B cell (primary cell): ENCODE data around the gene APOBEC4.

Experiments
- EZH2 ChIP-seq: IDR thresholded peaks from 2 replicates; pipeline ENCODE4 v1.6.1; 2012; ENCODE audit warnings: borderline replicate concordance, low read depth, mild to moderate bottlenecking, moderate library complexity, low read length; ENCODE audit not compliant: insufficient read depth, poor library complexity, severe bottlenecking
- TF ChIP-seq, protein P1 (sequence below): fragments of 200-600 bp; IDR thresholded peaks from one replicate; pipeline ENCODE4 v1.8.0; 2022; ENCODE audit warnings: antibody characterized with exemption, mild to moderate bottlenecking

GRCh38 chr1:183651612-183652011 lies 1.5 kb downstream of the APOBEC4 start:
- TF ChIP-seq, protein P1, sequence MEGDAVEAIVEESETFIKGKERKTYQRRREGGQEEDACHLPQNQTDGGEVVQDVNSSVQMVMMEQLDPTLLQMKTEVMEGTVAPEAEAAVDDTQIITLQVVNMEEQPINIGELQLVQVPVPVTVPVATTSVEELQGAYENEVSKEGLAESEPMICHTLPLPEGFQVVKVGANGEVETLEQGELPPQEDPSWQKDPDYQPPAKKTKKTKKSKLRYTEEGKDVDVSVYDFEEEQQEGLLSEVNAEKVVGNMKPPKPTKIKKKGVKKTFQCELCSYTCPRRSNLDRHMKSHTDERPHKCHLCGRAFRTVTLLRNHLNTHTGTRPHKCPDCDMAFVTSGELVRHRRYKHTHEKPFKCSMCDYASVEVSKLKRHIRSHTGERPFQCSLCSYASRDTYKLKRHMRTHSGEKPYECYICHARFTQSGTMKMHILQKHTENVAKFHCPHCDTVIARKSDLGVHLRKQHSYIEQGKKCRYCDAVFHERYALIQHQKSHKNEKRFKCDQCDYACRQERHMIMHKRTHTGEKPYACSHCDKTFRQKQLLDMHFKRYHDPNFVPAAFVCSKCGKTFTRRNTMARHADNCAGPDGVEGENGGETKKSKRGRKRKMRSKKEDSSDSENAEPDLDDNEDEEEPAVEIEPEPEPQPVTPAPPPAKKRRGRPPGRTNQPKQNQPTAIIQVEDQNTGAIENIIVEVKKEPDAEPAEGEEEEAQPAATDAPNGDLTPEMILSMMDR: no peak
- no peak for TF ChIP-seq EZH2
